HG02642 (cell line): ENCODE measurements around the gene THRB.
A peak's percentile ranks its signal among the peaks of the same experiment; 100 is the strongest.

ENCODE experiments used
- ATAC-seq: cut with Tn5 transposase; IDR thresholded peaks from one replicate; pipeline ENCODE4 v1.9.1; 2021; ENCODE audit warnings: mild to moderate bottlenecking; ENCODE audit not compliant: unreplicated experiment, poor library complexity

The THRB gene

DNA sequence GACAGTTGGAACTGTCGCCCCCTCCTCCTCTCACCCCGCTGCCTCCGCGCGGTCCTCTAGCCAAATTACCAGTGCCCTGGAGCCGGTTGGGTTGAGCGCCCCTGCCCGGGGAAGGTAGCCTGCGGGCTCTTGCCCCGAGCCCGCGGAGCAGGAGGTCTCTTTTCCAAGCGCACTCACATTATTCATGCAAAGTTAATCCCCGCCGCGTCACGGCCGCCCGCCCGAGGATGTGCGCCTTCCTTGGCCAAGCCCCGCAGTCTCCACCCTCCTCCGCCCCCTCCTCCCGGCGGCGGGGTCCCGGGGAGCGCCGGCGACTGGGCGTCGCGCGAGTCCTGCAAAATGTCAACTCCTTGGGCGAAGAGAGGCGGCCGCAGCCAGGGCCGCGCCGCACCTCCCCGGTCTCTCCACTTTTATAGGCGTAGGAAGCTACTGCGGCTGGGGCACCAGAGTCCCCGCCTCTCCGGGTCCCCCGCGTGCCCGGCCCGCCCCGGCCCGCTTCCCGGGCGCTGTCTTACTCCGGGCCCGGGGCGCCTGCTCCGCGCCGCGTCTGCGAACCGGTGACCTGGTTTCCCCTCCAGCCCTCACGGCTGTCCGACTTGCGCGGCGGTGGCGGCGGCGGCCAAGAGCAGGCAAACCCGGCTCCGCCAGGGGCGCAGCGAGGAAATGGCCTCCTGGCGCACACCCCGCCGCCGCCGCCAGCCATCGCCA is at the start of gene THRB:
THRB (minus strand) TSS at position 233 of the 708 bp plus-strand sequence.
- peak; percentile 45 for ATAC-seq

GRCh38 chr3:24541935-24542334 is 47.3 kb upstream of the THRB start:
- ATAC-seq = no peak

- ATAC-seq = no peak
These were observed 46.2 kb upstream of the THRB start for GRCh38 chr3:24540821-24541220.

DNA sequence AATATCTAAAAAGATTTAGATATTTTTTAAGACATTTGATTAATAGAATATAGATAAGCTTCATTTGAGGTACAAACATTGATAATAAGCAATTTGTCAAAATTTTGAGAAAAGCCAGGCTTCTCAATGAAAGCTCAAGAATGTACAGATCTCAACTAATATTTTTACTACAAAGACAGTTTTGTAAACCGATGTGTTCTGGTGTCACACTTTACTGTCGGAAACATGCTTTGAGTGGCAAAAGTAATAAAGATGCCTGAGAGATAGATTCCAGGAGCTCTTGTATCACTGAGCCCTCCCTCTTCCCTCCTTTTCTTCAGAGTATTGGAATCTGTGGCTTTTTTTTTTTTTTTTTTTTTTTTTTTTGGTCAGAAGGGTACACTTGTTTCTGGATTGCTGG is 45.0 kb upstream of the THRB start:
- no peak for ATAC-seq

DNA sequence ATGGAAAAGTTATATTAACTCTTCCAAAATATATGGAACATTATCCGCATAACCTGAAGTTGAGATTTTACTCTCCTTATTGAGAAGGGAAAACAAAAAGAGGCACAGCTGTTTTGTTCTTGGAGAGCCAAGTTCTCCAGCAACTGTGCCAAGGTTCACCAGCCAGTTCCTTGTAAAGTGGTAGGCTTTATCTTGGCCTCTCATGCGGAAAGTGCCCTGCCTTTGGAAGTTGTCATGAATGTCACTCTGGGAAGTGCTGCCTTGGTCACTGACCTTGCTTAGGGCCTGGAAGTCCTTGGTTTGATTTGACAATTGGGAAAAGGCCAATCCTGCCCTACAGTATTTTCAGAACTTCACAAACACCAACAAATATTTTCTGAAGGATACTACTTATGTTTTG is 44.2 kb upstream of the THRB start:
- no peak for ATAC-seq

- no peak for ATAC-seq
These were observed 39.0 kb upstream of the THRB start for GRCh38 chr3:24533561-24534193.

DNA sequence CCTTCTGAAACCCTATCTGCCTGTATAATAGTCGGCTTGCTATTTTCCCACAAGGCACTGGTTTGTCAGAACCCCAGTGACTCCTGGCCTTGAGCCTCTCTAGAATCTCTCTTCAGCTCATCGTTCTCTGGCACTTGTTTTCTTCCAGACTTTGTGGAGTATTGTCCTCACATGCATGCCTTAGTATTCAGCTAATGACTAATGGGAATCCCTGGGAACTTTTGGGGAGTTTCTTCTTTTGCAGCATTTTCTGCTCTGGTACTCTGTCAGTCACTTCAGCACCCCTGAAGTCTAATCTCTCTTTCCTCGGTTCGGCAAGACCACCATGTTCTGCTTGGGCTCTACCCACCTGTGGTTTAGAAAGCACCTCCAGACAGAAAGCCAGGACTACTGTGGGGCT is 35.8 kb upstream of the THRB start:
- ATAC-seq = no peak

DNA sequence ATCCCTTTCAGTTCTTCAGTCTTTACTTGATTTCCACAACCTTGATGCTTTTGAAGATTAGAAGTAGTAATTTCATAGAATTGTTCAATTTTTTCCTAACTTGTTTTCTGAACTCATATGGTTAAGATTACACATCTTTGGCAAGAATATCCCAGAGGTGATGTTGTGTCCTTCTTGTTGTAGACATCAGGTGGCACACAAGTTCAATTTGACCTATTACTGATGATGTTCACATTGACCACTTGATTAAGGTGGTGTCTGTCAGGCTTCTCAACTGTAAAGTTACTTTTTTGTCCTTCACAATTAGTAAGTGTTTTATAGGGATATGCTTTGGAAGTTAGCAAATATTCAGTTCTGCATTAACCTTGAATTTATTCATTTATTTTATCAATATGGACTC is 34.6 kb upstream of the THRB start:
- ATAC-seq = no peak

DNA sequence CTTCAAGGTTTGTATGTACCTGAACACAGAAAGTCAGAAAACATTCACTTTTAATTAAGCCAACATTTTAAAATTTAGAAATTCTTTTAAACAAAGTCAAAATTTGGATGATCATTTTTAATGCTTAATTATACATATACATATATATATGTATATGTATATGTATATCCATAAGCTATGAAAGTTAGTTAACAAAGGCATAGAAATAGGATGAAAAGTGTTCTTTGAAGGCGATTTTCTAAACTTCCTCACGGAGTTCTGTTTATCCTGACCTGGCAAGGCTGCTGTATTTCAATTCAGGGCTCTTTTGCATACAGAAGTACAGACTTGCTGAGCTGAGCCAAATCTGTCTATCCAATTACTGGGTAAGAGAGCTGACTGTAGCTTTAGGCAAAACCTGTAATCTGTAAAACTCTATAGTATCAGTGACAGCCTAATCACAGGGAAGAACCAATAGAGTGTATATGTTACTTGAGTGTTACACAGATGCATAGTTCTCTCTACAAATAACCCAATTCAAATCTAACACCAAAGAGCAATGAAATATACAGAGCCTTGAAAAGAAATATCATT is 32.1 kb upstream of the THRB start:
- no peak for ATAC-seq

- ATAC-seq = no peak
These were observed 30.9 kb upstream of the THRB start for GRCh38 chr3:24525557-24525956.

- no peak for ATAC-seq
These were observed 30.4 kb upstream of the THRB start for GRCh38 chr3:24525022-24525421.

DNA sequence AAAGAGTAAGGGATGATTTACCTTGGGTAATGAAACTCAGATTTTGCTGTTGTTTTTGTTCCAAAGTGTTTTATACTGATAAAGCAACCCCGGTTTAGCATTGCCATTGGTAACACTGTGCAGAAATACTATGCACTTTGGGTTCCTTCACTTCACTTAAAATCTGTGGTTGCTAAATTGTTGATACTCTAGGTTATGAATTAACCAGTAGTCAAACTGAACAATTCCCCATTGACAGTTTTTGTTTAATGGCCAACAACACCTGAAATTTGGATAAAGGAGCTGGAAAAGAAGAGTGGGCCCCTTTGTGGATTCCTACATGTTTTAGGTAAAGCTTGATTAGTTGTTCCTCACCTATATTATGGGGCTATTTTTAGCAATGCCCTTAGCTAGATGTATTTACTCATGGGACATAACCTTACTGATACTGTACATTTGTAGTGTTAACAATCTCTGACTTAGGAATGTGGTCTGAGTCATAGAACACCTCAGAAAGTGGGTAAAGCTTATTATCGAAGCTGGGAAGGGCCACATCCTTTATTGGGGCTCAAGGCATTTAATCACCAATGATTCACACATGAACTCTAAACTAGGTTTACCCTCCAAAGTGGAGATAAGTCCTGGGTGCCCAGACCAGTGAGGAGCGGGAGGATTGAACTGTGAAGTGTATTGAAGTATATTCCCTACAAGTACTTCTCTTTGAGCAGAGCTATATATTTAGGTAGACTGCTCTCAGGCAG is 29.5 kb upstream of the THRB start:
- no peak for ATAC-seq

DNA sequence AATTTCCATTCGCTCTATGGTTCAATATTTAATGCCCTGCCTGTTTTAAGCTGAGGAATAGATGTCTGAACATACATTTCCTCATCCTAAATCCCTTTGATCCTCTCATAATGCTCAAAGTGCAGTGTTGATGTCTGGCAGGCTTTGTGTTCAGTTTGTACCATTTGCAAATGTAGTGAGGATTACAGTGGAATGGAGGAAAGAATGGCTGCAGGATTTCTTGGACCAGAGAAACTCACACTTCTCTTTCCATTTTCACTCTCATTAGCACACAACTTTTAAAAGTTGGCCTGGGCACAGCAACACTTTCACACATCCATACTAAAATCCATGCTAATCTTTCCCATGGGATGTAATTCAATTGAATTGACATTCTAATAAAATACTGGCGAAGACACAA is 28.6 kb upstream of the THRB start:
- ATAC-seq = no peak

DNA sequence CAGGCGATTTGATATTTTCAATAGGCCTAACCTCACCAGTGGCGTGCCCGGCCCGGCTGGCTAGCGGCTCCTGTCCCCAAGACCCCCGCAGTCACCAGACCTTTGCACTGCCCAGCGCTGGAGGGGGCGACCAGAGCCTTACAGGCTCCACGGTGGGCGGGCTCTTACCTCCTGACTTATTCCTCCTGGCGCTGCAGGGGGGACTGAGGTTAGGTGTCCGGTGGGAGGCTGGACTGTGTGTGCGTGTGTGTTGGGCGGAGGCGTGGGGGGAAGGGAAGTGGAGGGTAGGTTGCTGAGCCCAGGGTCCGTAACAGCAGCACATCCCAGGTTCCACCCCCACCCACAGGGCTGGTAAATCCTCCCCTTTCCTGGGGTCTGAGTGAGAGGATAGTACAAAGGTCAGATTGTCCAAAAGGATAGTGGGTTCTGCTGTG is 27.5 kb upstream of the THRB start:
- ATAC-seq = no peak

DNA sequence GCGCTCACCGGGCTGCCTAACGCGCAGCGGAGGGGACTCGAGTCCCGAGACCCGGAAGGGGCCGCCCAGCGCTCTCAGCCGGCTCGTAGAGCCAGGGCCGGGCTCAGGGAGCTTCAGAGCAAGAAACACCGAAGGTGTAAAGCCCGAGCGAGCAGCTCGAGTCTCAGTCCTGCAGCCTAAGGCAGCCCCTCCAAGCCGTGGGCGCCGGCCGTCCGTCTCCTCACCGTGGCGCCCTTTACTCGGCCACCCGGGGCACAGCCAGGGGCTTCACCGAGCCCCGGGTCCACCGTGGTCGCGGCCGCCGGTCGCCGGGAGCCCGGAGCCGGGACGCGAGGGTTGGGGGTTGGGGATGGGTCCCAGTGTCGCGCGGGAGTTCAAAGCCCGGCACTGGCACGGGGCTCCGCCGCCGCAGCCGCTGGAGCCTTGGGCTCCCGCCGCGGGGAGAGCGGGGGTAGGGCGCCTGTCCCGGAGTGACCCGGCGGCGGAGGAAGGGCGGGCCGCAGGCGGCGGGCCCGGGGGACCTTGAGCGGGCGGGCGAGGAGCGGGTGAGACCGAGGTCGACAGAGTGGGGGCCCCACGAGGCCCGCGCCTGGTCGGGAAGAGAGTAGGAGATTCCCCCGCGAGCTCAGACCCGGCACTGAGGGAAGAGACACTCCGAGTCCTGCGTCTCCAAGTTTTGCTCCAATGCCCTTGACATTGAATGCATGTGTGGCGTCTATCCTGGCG is 26.9 kb upstream of the THRB start:
- peak; percentile 34 for ATAC-seq

- ATAC-seq = no peak
These were observed 26.3 kb upstream of the THRB start for GRCh38 chr3:24520976-24521419.

GRCh38 chr3:24520101-24520495 is 25.4 kb upstream of the THRB start:
- no peak for ATAC-seq

GRCh38 chr3:24519368-24520100 is 24.9 kb upstream of the THRB start:
- ATAC-seq = peak; percentile 55

- no peak for ATAC-seq
These were observed 24.3 kb upstream of the THRB start for GRCh38 chr3:24518990-24519367.

- no peak for ATAC-seq
These were observed 19.5 kb upstream of the THRB start for GRCh38 chr3:24514119-24514518.
